Measurements from ENCODE around the gene OST4.

Gene OST4

DNA sequence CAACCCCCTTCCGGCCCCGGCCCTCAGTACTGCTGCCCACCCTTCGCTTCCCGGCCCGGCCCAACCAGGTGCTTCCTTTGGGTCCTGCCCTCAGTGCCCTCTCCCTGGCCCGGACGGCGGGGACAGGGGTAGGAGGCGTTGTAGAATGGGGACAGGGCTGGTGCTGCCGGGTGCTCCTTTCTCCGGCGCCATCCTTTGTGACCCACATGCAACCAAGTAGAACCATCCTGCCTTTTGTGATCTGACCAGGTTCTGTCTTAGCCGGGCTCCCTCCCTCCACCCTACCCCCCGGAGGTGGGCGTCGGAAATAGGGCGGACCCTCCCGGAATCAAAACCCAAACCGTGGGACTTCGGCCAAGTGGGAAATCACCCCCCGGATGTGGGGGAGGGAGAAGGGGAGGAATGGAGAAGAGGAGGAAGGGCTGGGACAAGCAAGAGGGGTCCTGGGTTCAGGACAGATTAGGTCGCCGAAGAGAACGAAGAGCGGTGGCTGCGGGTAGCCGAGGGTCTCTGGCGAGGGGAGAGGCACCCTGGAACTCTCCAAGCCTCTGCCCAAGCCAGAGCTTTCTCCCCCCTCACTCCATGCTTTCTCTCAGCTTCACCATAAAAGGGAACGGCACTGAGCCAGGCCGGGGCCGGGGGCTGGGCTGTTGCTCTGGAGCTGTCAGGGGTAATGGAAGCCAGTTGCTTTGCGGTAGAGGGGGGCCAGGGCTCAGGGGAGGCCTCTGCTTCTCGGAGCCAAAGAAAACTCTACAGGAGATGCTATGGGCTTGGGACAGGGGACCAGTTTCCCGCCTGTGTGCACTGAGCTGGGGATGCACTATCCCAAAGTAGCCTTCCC is 756 bp upstream of the OST4 start:
- H3K9me2 ChIP-seq (replicated peaks; ENCODE audit: control insufficient read depth, low read length): no peaks in the 10 kb centered on the region
- peaks cover 15% of the 10 kb centered on the region; the same call in 1 of the 2 replicates for H3F3A ChIP-seq (ENCODE audit: control insufficient read depth, insufficient read depth)
- H3K9me3 ChIP-seq (ENCODE audit: control insufficient read depth, insufficient read depth, low read length): no peaks in the 10 kb centered on the region
- H3K4me2 ChIP-seq (ENCODE audit: low read length): peak overlapping the region; percentile 74
- no peaks in the 10 kb centered on the region for H3K27me3 ChIP-seq (ENCODE audit: control insufficient read depth, low read length)
- no peak overlapping the region for H3K27ac ChIP-seq (ENCODE audit: low read depth, low read length)
- H3K4me1 ChIP-seq (ENCODE audit: control insufficient read depth, low read length): peaks cover 66% of the 10 kb centered on the region
- peaks cover 42% of the 10 kb centered on the region for H3K36me3 ChIP-seq (ENCODE audit: control insufficient read depth, low read length)
- H3K79me2 ChIP-seq (ENCODE audit: control insufficient read depth, low read length): peaks cover 34% of the 10 kb centered on the region
- no peaks in the 10 kb centered on the region for H4K20me1 ChIP-seq (ENCODE audit: control insufficient read depth, insufficient read depth, low read depth, low read length)
- TF ChIP-seq, protein P1, sequence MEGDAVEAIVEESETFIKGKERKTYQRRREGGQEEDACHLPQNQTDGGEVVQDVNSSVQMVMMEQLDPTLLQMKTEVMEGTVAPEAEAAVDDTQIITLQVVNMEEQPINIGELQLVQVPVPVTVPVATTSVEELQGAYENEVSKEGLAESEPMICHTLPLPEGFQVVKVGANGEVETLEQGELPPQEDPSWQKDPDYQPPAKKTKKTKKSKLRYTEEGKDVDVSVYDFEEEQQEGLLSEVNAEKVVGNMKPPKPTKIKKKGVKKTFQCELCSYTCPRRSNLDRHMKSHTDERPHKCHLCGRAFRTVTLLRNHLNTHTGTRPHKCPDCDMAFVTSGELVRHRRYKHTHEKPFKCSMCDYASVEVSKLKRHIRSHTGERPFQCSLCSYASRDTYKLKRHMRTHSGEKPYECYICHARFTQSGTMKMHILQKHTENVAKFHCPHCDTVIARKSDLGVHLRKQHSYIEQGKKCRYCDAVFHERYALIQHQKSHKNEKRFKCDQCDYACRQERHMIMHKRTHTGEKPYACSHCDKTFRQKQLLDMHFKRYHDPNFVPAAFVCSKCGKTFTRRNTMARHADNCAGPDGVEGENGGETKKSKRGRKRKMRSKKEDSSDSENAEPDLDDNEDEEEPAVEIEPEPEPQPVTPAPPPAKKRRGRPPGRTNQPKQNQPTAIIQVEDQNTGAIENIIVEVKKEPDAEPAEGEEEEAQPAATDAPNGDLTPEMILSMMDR (IDR thresholded peaks at IDR 0.05; ENCODE audit: low read depth, low read length, poor library complexity, severe bottlenecking): no peak
- TF ChIP-seq EZH2phosphoT487 (IDR thresholded peaks at IDR 0.05; ENCODE audit: borderline replicate concordance, low read length): no peak
- peak overlapping the region; percentile 86 for H3K4me3 ChIP-seq (ENCODE audit: low read length)

DNA sequence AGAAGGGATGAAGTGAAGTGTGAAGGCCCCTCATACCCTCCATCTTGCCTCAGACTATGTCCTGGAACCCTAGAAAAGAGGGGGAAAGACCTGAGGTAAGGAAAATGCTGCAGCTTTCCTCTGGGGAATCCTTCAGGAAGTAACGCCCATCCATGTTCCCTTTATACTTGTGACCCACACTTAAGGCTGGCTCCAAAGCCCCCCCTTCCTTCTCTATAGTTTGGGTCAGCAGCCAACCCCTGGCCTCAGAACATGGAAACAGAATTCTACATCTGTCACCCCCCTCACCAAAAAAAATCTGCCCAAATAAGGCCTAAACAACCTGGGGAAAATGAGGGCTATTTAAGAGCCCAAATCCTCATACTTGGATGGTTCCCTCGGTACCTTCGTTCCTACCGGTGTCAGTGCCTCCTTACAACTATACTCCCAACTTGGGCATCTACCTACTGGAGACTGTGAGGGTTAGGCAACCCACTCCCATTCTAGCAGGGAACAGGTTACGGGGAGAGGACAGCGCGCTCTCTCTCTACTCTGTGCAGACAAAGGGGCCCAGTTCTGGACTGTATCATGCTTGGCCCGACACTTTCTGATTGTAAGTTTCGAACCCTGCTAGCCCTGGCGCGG is 689 bp downstream of the OST4 start:
- Histone ChIP-seq H3K4me2 (ENCODE audit: low read length) (peak overlapping the region; percentile 74), H3K4me1 (ENCODE audit: control insufficient read depth, low read length) (peaks cover 51% of the 10 kb centered on the region), H3F3A (ENCODE audit: control insufficient read depth, insufficient read depth) (0 out of 2 replicates have a peak, but pooled peaks cover 7% of the 10 kb centered on the region), H3K27me3 (ENCODE audit: control insufficient read depth, low read length) (no peaks in the 10 kb centered on the region), H4K20me1 (ENCODE audit: control insufficient read depth, insufficient read depth, low read depth, low read length) (no peaks in the 10 kb centered on the region), H3K9me3 (ENCODE audit: control insufficient read depth, insufficient read depth, low read length) (no peaks in the 10 kb centered on the region), H3K9me2 (replicated peaks; ENCODE audit: control insufficient read depth, low read length) (no peaks in the 10 kb centered on the region), H3K36me3 (ENCODE audit: control insufficient read depth, low read length) (peaks cover 46% of the 10 kb centered on the region), H3K27ac (ENCODE audit: low read depth, low read length) (peak overlapping the region; percentile 37), H3K79me2 (ENCODE audit: control insufficient read depth, low read length) (peaks cover 34% of the 10 kb centered on the region), H3K4me3 (ENCODE audit: low read length) (peak overlapping the region; percentile 86)
- TF ChIP-seq, protein P1 (IDR thresholded peaks at IDR 0.05; ENCODE audit: low read depth, low read length, poor library complexity, severe bottlenecking): no peak
- no peak for TF ChIP-seq EZH2phosphoT487 (IDR thresholded peaks at IDR 0.05; ENCODE audit: borderline replicate concordance, low read length)

DNA sequence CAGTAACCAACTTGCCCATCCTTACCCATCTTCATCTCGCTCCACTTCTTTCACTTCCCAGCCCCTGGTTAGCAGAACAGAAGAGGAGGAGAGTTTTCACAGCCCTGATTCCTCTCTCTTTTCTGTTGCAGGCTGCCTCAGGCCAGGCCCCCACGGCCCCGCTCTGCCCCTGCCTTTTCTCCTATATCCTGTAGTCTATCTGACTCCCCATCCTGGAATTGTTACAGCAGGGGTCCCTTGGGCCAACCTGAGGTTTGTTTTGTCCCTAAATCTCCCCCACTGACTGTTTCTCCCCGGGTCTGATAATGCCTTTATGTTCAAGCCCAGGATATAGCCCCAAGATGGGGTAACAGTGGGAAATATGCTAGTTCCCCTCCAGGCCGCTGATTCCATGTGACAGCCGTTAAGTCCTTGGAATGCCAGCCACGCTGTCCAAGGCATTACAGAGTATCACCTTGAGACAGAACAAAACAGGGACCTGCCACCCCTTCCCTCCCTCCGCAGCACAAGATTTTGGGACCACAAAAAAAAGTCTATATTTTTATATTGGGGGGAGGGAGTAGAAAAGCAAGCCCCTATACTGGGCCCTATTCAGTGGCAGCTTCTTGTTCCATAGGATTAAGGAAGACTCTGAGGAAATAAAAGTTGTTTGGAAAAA is 1.4 kb downstream of the OST4 start:
- peak overlapping the region; percentile 86 for H3K4me3 ChIP-seq (ENCODE audit: low read length)
- H3F3A ChIP-seq (ENCODE audit: control insufficient read depth, insufficient read depth): 0 out of 2 replicates have a peak, but pooled peaks cover 7% of the 10 kb centered on the region
- no peak for TF ChIP-seq EZH2phosphoT487 (IDR thresholded peaks at IDR 0.05; ENCODE audit: borderline replicate concordance, low read length)
- TF ChIP-seq, protein P1 (IDR thresholded peaks at IDR 0.05; ENCODE audit: low read depth, low read length, poor library complexity, severe bottlenecking): no peak
- peaks cover 50% of the 10 kb centered on the region for H3K36me3 ChIP-seq (ENCODE audit: control insufficient read depth, low read length)
- no peaks in the 10 kb centered on the region for H4K20me1 ChIP-seq (ENCODE audit: control insufficient read depth, insufficient read depth, low read depth, low read length)
- no peak overlapping the region for H3K27ac ChIP-seq (ENCODE audit: low read depth, low read length)
- H3K4me2 ChIP-seq (ENCODE audit: low read length): peak overlapping the region; percentile 74
- H3K9me3 ChIP-seq (ENCODE audit: control insufficient read depth, insufficient read depth, low read length): no peaks in the 10 kb centered on the region
- no peaks in the 10 kb centered on the region for H3K9me2 ChIP-seq (replicated peaks; ENCODE audit: control insufficient read depth, low read length)
- no peaks in the 10 kb centered on the region for H3K27me3 ChIP-seq (ENCODE audit: control insufficient read depth, low read length)
- peaks cover 34% of the 10 kb centered on the region for H3K79me2 ChIP-seq (ENCODE audit: control insufficient read depth, low read length)
- H3K4me1 ChIP-seq (ENCODE audit: control insufficient read depth, low read length): peaks cover 44% of the 10 kb centered on the region

Measured in DOHH2 (cell line).